ENCODE results near the gene TTYH3. TPM values are rescaled to one million over a fixed set of nuclear protein-coding genes. Genes with fewer than 3 reads are reported as not detected.

TTYH3 gene
- total RNA-seq, 4 donors from 2014 or later, result 3.8 to 47.2 (median 25.2) TPM

GRCh38 chr7:2640482-2640830 is 8.7 kb downstream of the TTYH3 start:
- Histone ChIP-seq H3K27ac (peak overlapping the region in 1 of 2 donors; percentile 70), H3K9me3 (no peaks in the 10 kb centered on the region), H3K4me3 (no peak overlapping the region), H3K36me3 (no peaks in the 10 kb centered on the region), H3K27me3 (no peaks in the 10 kb centered on the region), H3K4me1 (peaks cover 0 to 28% of the 10 kb centered on the region in 2 donors)
- intact Hi-C loops (cut with DNase I; ENCODE audit: low total_unique reads), result no loop called here
- TF ChIP-seq CTCF (IDR thresholded peaks at IDR 0.05) (no peak), POLR2A (IDR thresholded peaks at IDR 0.05) (no peak)
- DNase-seq, result peak in 1 of 2 donors; percentile 26

GRCh38 chr7:2640846-2641316 is 9.1 kb downstream of the TTYH3 start:
- H3K36me3 ChIP-seq, result no peaks in the 10 kb centered on the region
- H3K27ac ChIP-seq, result peak overlapping the region; percentile 61 to 70
- no peaks in the 10 kb centered on the region for H3K27me3 ChIP-seq
- intact Hi-C loops (cut with DNase I; ENCODE audit: low total_unique reads), result no loop called here
- no peak for DNase-seq
- peak overlapping the region in 1 of 2 donors; percentile 5 for H3K4me3 ChIP-seq
- H3K9me3 ChIP-seq, result no peaks in the 10 kb centered on the region
- TF ChIP-seq CTCF (IDR thresholded peaks at IDR 0.05), result no peak
- TF ChIP-seq POLR2A (IDR thresholded peaks at IDR 0.05), result no peak
- H3K4me1 ChIP-seq, result peaks cover 0 to 28% of the 10 kb centered on the region in 2 donors

- no peaks in the 10 kb centered on the region for H3K36me3 ChIP-seq
- H3K4me3 ChIP-seq, result peak overlapping the region in 1 of 2 donors; percentile 5
- H3K4me1 ChIP-seq, result peaks cover 0 to 28% of the 10 kb centered on the region in 2 donors
- no peaks in the 10 kb centered on the region for H3K27me3 ChIP-seq
- TF ChIP-seq POLR2A (IDR thresholded peaks at IDR 0.05) (peak in 1 of 2 donors; percentile 16), CTCF (IDR thresholded peaks at IDR 0.05) (no peak)
- H3K9me3 ChIP-seq, result no peaks in the 10 kb centered on the region
- peak; percentile 87 for DNase-seq
- intact Hi-C loops (cut with DNase I; ENCODE audit: low total_unique reads), result no loop called here
- H3K27ac ChIP-seq, result peak overlapping the region; percentile 61 to 70
These were observed 9.9 kb downstream of the TTYH3 start for GRCh38 chr7:2641406-2642393.

- intact Hi-C loops (cut with DNase I; ENCODE audit: low total_unique reads), result no loop called here
- Histone ChIP-seq H3K4me1 (peaks cover 0 to 18% of the 10 kb centered on the region in 2 donors), H3K27me3 (no peaks in the 10 kb centered on the region), H3K4me3 (no peak overlapping the region), H3K36me3 (no peaks in the 10 kb centered on the region), H3K27ac (no peak overlapping the region), H3K9me3 (no peaks in the 10 kb centered on the region)
- DNase-seq, result peak in 1 of 2 donors; percentile 25
- TF ChIP-seq POLR2A (IDR thresholded peaks at IDR 0.05) (no peak), CTCF (IDR thresholded peaks at IDR 0.05) (no peak)
These were observed 11.8 kb downstream of the TTYH3 start for GRCh38 chr7:2643386-2644219.

All from uterus (tissue), 4 donors.